Stimulated activated CD8-positive, alpha-beta memory T cell treated with anti-CD3 and anti-CD28 coated beads, Interleukin-12 subunit alpha, Interleukin-12 subunit beta, amount 100 ng/mL, for 24 hours (primary cell): ENCODE measurements around the gene GRN.
A peak's percentile ranks its signal among the peaks of the same experiment; 100 is the strongest.

Experiments
- DNase-seq: peaks from one replicate; pipeline ENCODE4 v3.0.0-alpha.2; 2020; ENCODE audit errors: extremely low read depth

The GRN gene

GRCh38 chr17:44344939-44345453 lies at the start of gene GRN:
TSS of gene GRN (plus strand) at chr17:44345302. CDS start at chr17:44349165, 3,863 bp downstream.
- peak; percentile 67 for DNase-seq

GRCh38 chr17:44297975-44298374 lies 47.1 kb upstream of the GRN start:
- DNase-seq, result no peak

GRCh38 chr17:44304651-44305050 lies 40.5 kb upstream of the GRN start:
- DNase-seq, result no peak

- no peak for DNase-seq
These were observed 37.5 kb upstream of the GRN start for GRCh38 chr17:44307387-44308186.

- DNase-seq, result peak; percentile 59
These were observed 36.7 kb upstream of the GRN start, which contains the start of gene RUNDC3A for GRCh38 chr17:44308320-44308818. TSS of gene RUNDC3A (plus strand) at chr17:44308601. CDS start at chr17:44308833, 232 bp downstream.

- no peak for DNase-seq
These were observed 36.2 kb upstream of the GRN start for GRCh38 chr17:44308865-44309264.

GRCh38 chr17:44309472-44309871 lies 35.6 kb upstream of the GRN start:
- DNase-seq, result no peak

GRCh38 chr17:44310188-44310587 lies 34.9 kb upstream of the GRN start:
- DNase-seq, result no peak

- no peak for DNase-seq
These were observed 34.3 kb upstream of the GRN start for GRCh38 chr17:44310609-44311376.

GRCh38 chr17:44311562-44312181 lies 33.4 kb upstream of the GRN start:
- no peak for DNase-seq

- no peak for DNase-seq
These were observed 32.6 kb upstream of the GRN start for GRCh38 chr17:44312396-44313104.

- DNase-seq, result no peak
These were observed 31.1 kb upstream of the GRN start for GRCh38 chr17:44314031-44314430.

- no peak for DNase-seq
These were observed 30.6 kb upstream of the GRN start for GRCh38 chr17:44314524-44314868.

GRCh38 chr17:44314869-44315661 lies 30.0 kb upstream of the GRN start:
- no peak for DNase-seq

GRCh38 chr17:44315760-44316731 lies 29.1 kb upstream of the GRN start:
- no peak for DNase-seq

- no peak for DNase-seq
These were observed 27.6 kb upstream of the GRN start for GRCh38 chr17:44317545-44317944.

- DNase-seq, result no peak
These were observed 26.8 kb upstream of the GRN start for GRCh38 chr17:44318077-44318892.

- DNase-seq, result no peak
These were observed 25.0 kb upstream of the GRN start for GRCh38 chr17:44320066-44320465.
